ENCODE measurements around the gene GPR18.
"Not testable (repeated sequence)": the region's sequence is repeated elsewhere in the genome, so short reads cannot be mapped to it uniquely, and the experiment has no call there.

The GPR18 gene

GRCh38 chr13:99249606-99250005 is 8.6 kb downstream of the GPR18 start:
- not testable (repeated sequence) for H3K79me2 ChIP-seq (ENCODE audit: control insufficient read depth, insufficient read depth, low read length, poor library complexity); H3K18ac ChIP-seq (ENCODE audit: low read length); H3K4me3 ChIP-seq (ENCODE audit: low read depth, low read length); H4K91ac ChIP-seq (ENCODE audit: low read depth, low read length); H3K9ac ChIP-seq (ENCODE audit: low read length); H3K36me3 ChIP-seq (ENCODE audit: control insufficient read depth in 1 of 2, insufficient read depth in 2 of 2, low read length in 2 of 2); H2BK120ac ChIP-seq (ENCODE audit: insufficient read depth, low read length, poor library complexity); H3K14ac ChIP-seq (ENCODE audit: low read length); H2BK12ac ChIP-seq (ENCODE audit: low read length); H3K79me1 ChIP-seq (ENCODE audit: low read length); H3K9me3 ChIP-seq (ENCODE audit: insufficient read depth, low read depth, low read length); H3K4ac ChIP-seq (ENCODE audit: low read depth, low read length); H4K12ac ChIP-seq (ENCODE audit: low read depth, low read length); H3K4me2 ChIP-seq (ENCODE audit: low read length); H2AFZ ChIP-seq (ENCODE audit: insufficient read depth, low read length, poor library complexity); H4K8ac ChIP-seq (ENCODE audit: low read depth, low read length); H3K27ac ChIP-seq (ENCODE audit: low read depth, low read length); H3K23ac ChIP-seq (ENCODE audit: low read length); H3K27me3 ChIP-seq (ENCODE audit: insufficient read depth, low read length); DNase-seq; H3K4me1 ChIP-seq (ENCODE audit: control insufficient read depth in 1 of 2, insufficient read depth in 2 of 2, low read length in 2 of 2); H2BK5ac ChIP-seq (ENCODE audit: low read depth, low read length, poor library complexity); H2AK5ac ChIP-seq (ENCODE audit: low read length)
- no CpG with 5 or more reads among the region's 2 CpGs for WGBS (ENCODE audit: extremely low coverage, insufficient coverage, insufficient read length)

DNA sequence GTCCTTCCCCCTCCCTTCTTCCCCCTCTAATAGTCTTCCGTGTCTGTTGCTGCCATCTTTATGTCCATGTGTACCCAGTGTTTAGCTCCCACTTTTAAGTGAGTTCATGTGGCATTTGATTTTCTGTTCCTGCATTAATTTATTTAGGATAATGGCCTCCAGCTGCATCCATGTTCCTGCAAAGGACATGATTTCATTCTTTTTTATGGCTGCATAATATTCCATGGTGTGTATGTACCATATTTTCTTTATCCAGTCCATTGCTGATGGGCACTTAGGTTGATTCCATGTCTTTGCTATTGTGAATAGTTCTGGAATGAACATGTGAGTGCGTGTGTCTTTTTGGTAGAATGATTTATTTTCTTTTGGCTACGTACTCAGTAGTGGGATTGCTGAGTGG is 9.0 kb downstream of the GPR18 start:
- H2AFZ ChIP-seq (ENCODE audit: insufficient read depth, low read length, poor library complexity); H4K8ac ChIP-seq (ENCODE audit: low read depth, low read length); H3K9me3 ChIP-seq (ENCODE audit: insufficient read depth, low read depth, low read length); H3K14ac ChIP-seq (ENCODE audit: low read length); H3K9ac ChIP-seq (ENCODE audit: low read length); H3K4me3 ChIP-seq (ENCODE audit: low read depth, low read length); H3K4me1 ChIP-seq (ENCODE audit: control insufficient read depth in 1 of 2, insufficient read depth in 2 of 2, low read length in 2 of 2); H4K12ac ChIP-seq (ENCODE audit: low read depth, low read length); H3K27me3 ChIP-seq (ENCODE audit: insufficient read depth, low read length); H4K91ac ChIP-seq (ENCODE audit: low read depth, low read length); H3K79me1 ChIP-seq (ENCODE audit: low read length); H2BK12ac ChIP-seq (ENCODE audit: low read length); H3K4ac ChIP-seq (ENCODE audit: low read depth, low read length); H2BK120ac ChIP-seq (ENCODE audit: insufficient read depth, low read length, poor library complexity); H3K23ac ChIP-seq (ENCODE audit: low read length); H3K27ac ChIP-seq (ENCODE audit: low read depth, low read length); H2AK5ac ChIP-seq (ENCODE audit: low read length); H3K36me3 ChIP-seq (ENCODE audit: control insufficient read depth in 1 of 2, insufficient read depth in 2 of 2, low read length in 2 of 2); DNase-seq; H3K4me2 ChIP-seq (ENCODE audit: low read length); H2BK5ac ChIP-seq (ENCODE audit: low read depth, low read length, poor library complexity); H3K18ac ChIP-seq (ENCODE audit: low read length); H3K79me2 ChIP-seq (ENCODE audit: control insufficient read depth, insufficient read depth, low read length, poor library complexity): not testable (repeated sequence)
- no CpG with 5 or more reads among the region's 3 CpGs for WGBS (ENCODE audit: extremely low coverage, insufficient coverage, insufficient read length)

DNA sequence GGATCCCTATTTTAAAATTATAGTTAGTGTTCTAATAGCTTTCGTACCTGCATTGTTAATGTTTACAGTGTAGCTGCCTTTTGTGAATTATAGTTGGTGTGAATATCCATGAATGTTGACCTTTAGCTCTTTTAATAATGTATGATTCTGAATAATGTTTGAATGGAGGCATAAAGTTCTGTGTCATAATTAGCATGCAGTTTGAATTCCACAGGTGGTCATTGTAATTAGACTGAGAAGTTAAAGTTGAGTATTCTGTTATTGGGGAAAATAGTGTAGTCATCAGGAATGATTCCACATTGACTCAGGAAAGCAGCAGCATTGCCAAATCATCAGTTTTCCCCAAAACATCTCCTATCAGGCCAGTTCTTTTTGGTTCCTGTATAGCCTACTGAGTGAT is 12.1 kb downstream of the GPR18 start:
- DNase-seq, result no peak
- no peak overlapping the region for H3K14ac ChIP-seq (ENCODE audit: low read length)
- H2BK120ac ChIP-seq (ENCODE audit: insufficient read depth, low read length, poor library complexity), result no peak overlapping the region
- H3K27ac ChIP-seq (ENCODE audit: low read depth, low read length), result no peak overlapping the region
- no peak overlapping the region for H2AFZ ChIP-seq (ENCODE audit: insufficient read depth, low read length, poor library complexity)
- no peak overlapping the region for H2BK12ac ChIP-seq (ENCODE audit: low read length)
- H3K79me1 ChIP-seq (ENCODE audit: low read length), result no peaks in the 10 kb centered on the region
- no peaks in the 10 kb centered on the region for H3K79me2 ChIP-seq (ENCODE audit: control insufficient read depth, insufficient read depth, low read length, poor library complexity)
- H2AK5ac ChIP-seq (ENCODE audit: low read length), result no peak overlapping the region
- H2BK5ac ChIP-seq (ENCODE audit: low read depth, low read length, poor library complexity), result no peak overlapping the region
- H3K4me3 ChIP-seq (ENCODE audit: low read depth, low read length), result no peak overlapping the region
- no peak overlapping the region for H4K91ac ChIP-seq (ENCODE audit: low read depth, low read length)
- H3K4me2 ChIP-seq (ENCODE audit: low read length), result no peak overlapping the region
- no peak overlapping the region for H3K9ac ChIP-seq (ENCODE audit: low read length)
- H3K23ac ChIP-seq (ENCODE audit: low read length), result no peak overlapping the region
- no peak overlapping the region for H3K4ac ChIP-seq (ENCODE audit: low read depth, low read length)
- peaks cover 3 to 5% of the 10 kb centered on the region in 2 experiments for H3K36me3 ChIP-seq (ENCODE audit: control insufficient read depth in 1 of 2, insufficient read depth in 2 of 2, low read length in 2 of 2)
- no peaks in the 10 kb centered on the region for H3K4me1 ChIP-seq (ENCODE audit: control insufficient read depth in 1 of 2, insufficient read depth in 2 of 2, low read length in 2 of 2)
- WGBS (ENCODE audit: extremely low coverage, insufficient coverage, insufficient read length), result no CpG with 5 or more reads among the region's 1 CpG
- H4K12ac ChIP-seq (ENCODE audit: low read depth, low read length), result no peak overlapping the region
- H3K18ac ChIP-seq (ENCODE audit: low read length), result no peak overlapping the region
- H3K9me3 ChIP-seq (ENCODE audit: insufficient read depth, low read depth, low read length), result no peaks in the 10 kb centered on the region
- no peaks in the 10 kb centered on the region for H3K27me3 ChIP-seq (ENCODE audit: insufficient read depth, low read length)
- H4K8ac ChIP-seq (ENCODE audit: low read depth, low read length), result no peak overlapping the region

GRCh38 chr13:99237981-99238662 is 20.1 kb downstream of the GPR18 start:
- Histone ChIP-seq H4K12ac (ENCODE audit: low read depth, low read length) (no peak overlapping the region), H3K4me2 (ENCODE audit: low read length) (no peak overlapping the region), H3K14ac (ENCODE audit: low read length) (no peak overlapping the region), H3K27me3 (ENCODE audit: insufficient read depth, low read length) (no peaks in the 10 kb centered on the region), H2BK120ac (ENCODE audit: insufficient read depth, low read length, poor library complexity) (no peak overlapping the region), H4K91ac (ENCODE audit: low read depth, low read length) (no peak overlapping the region), H3K9me3 (ENCODE audit: insufficient read depth, low read depth, low read length) (no peaks in the 10 kb centered on the region), H3K23ac (ENCODE audit: low read length) (no peak overlapping the region), H3K36me3 (ENCODE audit: control insufficient read depth in 1 of 2, insufficient read depth in 2 of 2, low read length in 2 of 2) (peaks cover 10 to 15% of the 10 kb centered on the region in 2 experiments), H3K79me1 (ENCODE audit: low read length) (no peaks in the 10 kb centered on the region), H3K4me1 (ENCODE audit: control insufficient read depth in 1 of 2, insufficient read depth in 2 of 2, low read length in 2 of 2) (no peaks in the 10 kb centered on the region), H2BK12ac (ENCODE audit: low read length) (no peak overlapping the region), H2AFZ (ENCODE audit: insufficient read depth, low read length, poor library complexity) (no peak overlapping the region), H3K18ac (ENCODE audit: low read length) (no peak overlapping the region), H3K79me2 (ENCODE audit: control insufficient read depth, insufficient read depth, low read length, poor library complexity) (no peaks in the 10 kb centered on the region), H3K27ac (ENCODE audit: low read depth, low read length) (no peak overlapping the region), H2AK5ac (ENCODE audit: low read length) (no peak overlapping the region), H3K9ac (ENCODE audit: low read length) (no peak overlapping the region), H4K8ac (ENCODE audit: low read depth, low read length) (no peak overlapping the region), H3K4ac (ENCODE audit: low read depth, low read length) (no peak overlapping the region), H3K4me3 (ENCODE audit: low read depth, low read length) (no peak overlapping the region), H2BK5ac (ENCODE audit: low read depth, low read length, poor library complexity) (no peak overlapping the region)
- no peak for DNase-seq
- no CpG with 5 or more reads among the region's 8 CpGs for WGBS (ENCODE audit: extremely low coverage, insufficient coverage, insufficient read length)
